CD8-positive, alpha-beta memory T cell (primary cell): Measurements from ENCODE around the gene SAMD4A. TPM values are rescaled to one million over a fixed set of nuclear protein-coding genes. Genes with fewer than 3 reads are reported as not detected.

Source experiments
- CTCF ChIA-PET: fragments of 350-600 bp; sonication (Branson Sonifier 250); formaldehyde crosslinking; loops from one replicate; lab custom pipeline; 2021; ENCODE audit warnings: antibody characterized with exemption; lab: Charles Lee
- POLR2A ChIA-PET: fragments of 350-600 bp; sonication (Branson Sonifier 250); formaldehyde crosslinking; loops from one replicate; lab custom pipeline; 2021; ENCODE audit warnings: antibody characterized with exemption; lab: Charles Lee
- DNase-seq, 5 donors: peaks; one replicate each; pipeline versions ENCODE4 v3.0.0 to v3.0.0-alpha.2; 2020 to 2022; ENCODE audit warnings: mixed read lengths in 1 of 5
- H3K27ac ChIP-seq: one replicate; pipeline ENCODE4 v1.7.0; 2013; ENCODE audit warnings: low read depth, mild to moderate bottlenecking, low read length, moderate library complexity
- H3K27me3 ChIP-seq: 2 replicates; pipeline ENCODE4 v1.7.0; 2013; ENCODE audit warnings: low read length, mild to moderate bottlenecking; ENCODE audit not compliant: insufficient read depth, poor library complexity, severe bottlenecking
- H3K36me3 ChIP-seq: 2 replicates; pipeline ENCODE4 v1.7.0; 2013; ENCODE audit warnings: mild to moderate bottlenecking, low read length, moderate library complexity; ENCODE audit not compliant: insufficient read depth
- H3K4me1 ChIP-seq: 2 replicates; pipeline ENCODE4 v1.7.0; 2013; ENCODE audit warnings: mild to moderate bottlenecking, low read length, moderate library complexity; ENCODE audit not compliant: insufficient read depth
- H3K4me3 ChIP-seq: 2 replicates; pipeline ENCODE4 v1.7.0; 2013; ENCODE audit warnings: mild to moderate bottlenecking, low read length
- H3K9me3 ChIP-seq: 2 replicates; pipeline ENCODE4 v1.7.0; 2013; ENCODE audit warnings: mild to moderate bottlenecking, low read length
- H3K27ac Mint-ChIP-seq, 8 donors: one replicate each; pipeline ENCODE4 v1.8.0; 2020 to 2021; ENCODE audit warnings: mixed read lengths in 8 of 8, mild to moderate bottlenecking in 6 of 8, inconsistent platforms in 3 of 8, moderate library complexity in 3 of 8
- H3K27me3 Mint-ChIP-seq, 2 donors: one replicate each; pipeline ENCODE4 v1.8.0; 2020 to 2021; ENCODE audit warnings: mixed read lengths in 2 of 2, mild to moderate bottlenecking in 1 of 2, moderate library complexity in 1 of 2
- H3K36me3 Mint-ChIP-seq, 3 donors: one replicate each; pipeline ENCODE4 v1.8.0; 2020 to 2021; ENCODE audit warnings: mixed read lengths in 3 of 3, inconsistent platforms in 1 of 3, mild to moderate bottlenecking in 1 of 3
- H3K4me1 Mint-ChIP-seq, 3 donors: one replicate each; pipeline ENCODE4 v1.8.0; 2020 to 2021; ENCODE audit warnings: mixed read lengths in 3 of 3, inconsistent platforms in 1 of 3, mild to moderate bottlenecking in 1 of 3
- H3K4me3 Mint-ChIP-seq, 7 donors: one replicate each; pipeline ENCODE4 v1.8.0; 2020 to 2021; ENCODE audit warnings: mixed read lengths in 7 of 7, mild to moderate bottlenecking in 6 of 7, moderate library complexity in 4 of 7, inconsistent platforms in 2 of 7
- H3K9me3 Mint-ChIP-seq, 5 donors: one replicate each; pipeline ENCODE4 v1.8.0; 2020 to 2022; ENCODE audit warnings: mixed read lengths in 5 of 5, mild to moderate bottlenecking in 3 of 5, moderate library complexity in 2 of 5, inconsistent platforms in 1 of 5
- polyA plus RNA-seq: library from polyadenylated mRNA; unstranded; fragments of 300-500 nt; fragmentation: Illumina TruSeq; gene quantifications from one replicate; pipeline ENCODE4 v1.2.3, GENCODE V29; 2021
- total RNA-seq, 2 experiments: library from RNA; stranded (reverse); gene quantifications; one replicate each; pipeline ENCODE4 v1.2.3, GENCODE V29; 2021

The SAMD4A gene
- total and polyA plus RNA-seq, 3 experiments from 2014 or later, result 2.4 to 2.7 TPM; not detected in 1

DNA sequence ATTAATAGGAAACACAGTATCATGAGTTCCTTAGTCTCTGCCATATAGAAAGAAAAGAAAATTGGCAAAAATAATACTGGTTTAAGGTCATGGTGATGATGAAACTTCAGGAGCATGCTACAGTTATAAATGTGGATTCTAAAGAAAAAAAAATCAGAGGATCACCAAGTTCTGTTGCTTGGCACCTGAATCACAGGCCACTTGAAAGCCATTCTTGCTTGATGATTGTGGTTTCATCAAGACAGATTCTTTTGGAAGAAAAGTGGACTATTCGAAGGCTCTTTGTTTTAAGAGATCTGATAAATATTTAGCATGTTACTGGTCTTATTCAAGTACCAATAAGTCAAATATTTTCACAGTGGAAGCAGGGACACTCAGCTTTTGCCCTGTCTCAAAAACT, 148.9 kb downstream of the SAMD4A start:
- Mint-ChIP-seq H3K27ac (no peak overlapping the region), H3K27me3 (peaks cover 9 to 23% of the 10 kb centered on the region in 2 donors), H3K36me3 (no peaks in the 10 kb centered on the region), H3K9me3 (no peaks in the 10 kb centered on the region), H3K4me1 (peaks cover 8 to 18% (median 15%) of the 10 kb centered on the region in 3 donors), H3K4me3 (no peak overlapping the region)
- Histone ChIP-seq H3K27me3 (no peaks in the 10 kb centered on the region), H3K9me3 (no peaks in the 10 kb centered on the region), H3K4me1 (no peaks in the 10 kb centered on the region), H3K27ac (no peak overlapping the region), H3K4me3 (no peak overlapping the region), H3K36me3 (no peaks in the 10 kb centered on the region)
- DNase-seq, result no peak
- ChIA-PET POLR2A (no interaction called here), CTCF (no interaction called here)

- DNase-seq, result no peak
- Histone ChIP-seq H3K4me3 (no peak overlapping the region), H3K27me3 (no peaks in the 10 kb centered on the region), H3K36me3 (no peaks in the 10 kb centered on the region), H3K4me1 (no peaks in the 10 kb centered on the region), H3K27ac (no peak overlapping the region), H3K9me3 (no peaks in the 10 kb centered on the region)
- no peak overlapping the region for H3K4me3 Mint-ChIP-seq
- H3K4me1 Mint-ChIP-seq, result peaks cover 0 to 11% (median 6%) of the 10 kb centered on the region in 3 donors
- CTCF ChIA-PET, result interaction anchor here (1.3 kb wide), 1 partner anchor 16 kb away, joined by 4 read pairs; no protein-coding TSS in a partner anchor
- H3K36me3 Mint-ChIP-seq, result no peaks in the 10 kb centered on the region
- H3K9me3 Mint-ChIP-seq, result no peaks in the 10 kb centered on the region
- POLR2A ChIA-PET, result no interaction called here
- peaks cover 9 to 29% of the 10 kb centered on the region in 2 donors for H3K27me3 Mint-ChIP-seq
- no peak overlapping the region for H3K27ac Mint-ChIP-seq
Measured at GRCh38 chr14:54716862-54717261, 149.9 kb downstream of the SAMD4A start.

GRCh38 chr14:54718046-54718445, 151.1 kb downstream of the SAMD4A start:
- no peak for DNase-seq
- CTCF ChIA-PET, result interaction anchor here (0.6 to 1.3 kb wide), 2 partner anchors 17 to 632 kb away, joined by 3 to 4 read pairs; no protein-coding TSS in a partner anchor
- no peaks in the 10 kb centered on the region for H3K9me3 Mint-ChIP-seq
- peaks cover 10 to 35% of the 10 kb centered on the region in 2 donors for H3K27me3 Mint-ChIP-seq
- no peaks in the 10 kb centered on the region for H3K36me3 ChIP-seq
- POLR2A ChIA-PET, result no interaction called here
- peaks cover 0 to 3% (median 0%) of the 10 kb centered on the region in 3 donors for H3K4me1 Mint-ChIP-seq
- no peaks in the 10 kb centered on the region for H3K36me3 Mint-ChIP-seq
- H3K4me3 ChIP-seq, result no peak overlapping the region
- no peak overlapping the region for H3K27ac ChIP-seq
- no peaks in the 10 kb centered on the region for H3K27me3 ChIP-seq
- no peaks in the 10 kb centered on the region for H3K9me3 ChIP-seq
- H3K27ac Mint-ChIP-seq, result no peak overlapping the region
- no peaks in the 10 kb centered on the region for H3K4me1 ChIP-seq
- H3K4me3 Mint-ChIP-seq, result no peak overlapping the region

- Histone ChIP-seq H3K9me3 (no peaks in the 10 kb centered on the region), H3K27ac (no peak overlapping the region), H3K36me3 (no peaks in the 10 kb centered on the region), H3K4me1 (no peaks in the 10 kb centered on the region), H3K27me3 (no peaks in the 10 kb centered on the region), H3K4me3 (no peak overlapping the region)
- Mint-ChIP-seq H3K9me3 (no peaks in the 10 kb centered on the region), H3K27me3 (peaks cover 10 to 41% of the 10 kb centered on the region in 2 donors), H3K4me1 (peaks cover 0 to 3% (median 0%) of the 10 kb centered on the region in 3 donors), H3K27ac (no peak overlapping the region), H3K36me3 (no peaks in the 10 kb centered on the region), H3K4me3 (no peak overlapping the region)
- no peak for DNase-seq
- ChIA-PET POLR2A (interaction anchor here (0.6 kb wide), 1 partner anchor 19 kb away, joined by 4 read pairs; no protein-coding TSS in a partner anchor), CTCF (no interaction called here)
Measured at GRCh38 chr14:54719406-54719805, 152.5 kb downstream of the SAMD4A start.

DNA sequence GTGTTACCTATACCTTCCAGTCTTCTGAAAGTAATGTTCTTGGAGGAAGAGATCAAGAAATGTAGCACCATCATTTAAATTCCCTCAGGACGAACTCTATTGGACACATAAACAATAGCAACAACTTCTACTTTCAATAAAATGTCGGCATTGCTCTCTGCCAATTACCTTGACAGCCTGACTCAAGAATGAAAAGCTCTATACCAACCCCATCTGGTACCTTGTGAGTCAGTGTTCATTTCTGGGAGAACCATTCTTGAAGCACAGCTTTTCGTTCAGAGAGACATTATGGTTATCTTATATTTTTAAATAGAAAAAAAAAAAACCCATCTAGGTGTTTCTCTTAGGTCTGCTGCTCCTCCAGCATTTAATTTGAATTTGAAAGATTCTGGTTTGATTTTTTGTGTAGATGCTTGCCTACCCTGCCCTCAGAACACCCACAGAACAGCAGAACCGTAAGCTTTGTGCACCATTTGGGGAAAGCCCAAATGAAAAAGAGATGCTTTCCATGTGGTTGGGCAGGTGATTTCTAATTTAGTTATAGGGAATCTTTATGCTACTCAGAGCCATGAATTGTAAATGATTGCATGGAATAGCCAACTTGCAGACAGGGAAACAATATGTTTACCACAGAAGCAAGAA, 156.0 kb downstream of the SAMD4A start:
- Histone ChIP-seq H3K4me1 (no peaks in the 10 kb centered on the region), H3K27me3 (no peaks in the 10 kb centered on the region), H3K4me3 (no peak overlapping the region), H3K27ac (no peak overlapping the region), H3K9me3 (no peaks in the 10 kb centered on the region), H3K36me3 (no peaks in the 10 kb centered on the region)
- CTCF ChIA-PET, result interaction anchor here (2.4 kb wide), 1 partner anchor 158 kb away, joined by 9 read pairs; no protein-coding TSS in a partner anchor
- Mint-ChIP-seq H3K36me3 (no peaks in the 10 kb centered on the region), H3K9me3 (no peaks in the 10 kb centered on the region), H3K27ac (no peak overlapping the region), H3K27me3 (peaks cover 12 to 62% of the 10 kb centered on the region in 2 donors), H3K4me3 (no peak overlapping the region), H3K4me1 (peaks cover 0 to 3% (median 0%) of the 10 kb centered on the region in 3 donors)
- POLR2A ChIA-PET, result no interaction called here
- no peak for DNase-seq

DNA sequence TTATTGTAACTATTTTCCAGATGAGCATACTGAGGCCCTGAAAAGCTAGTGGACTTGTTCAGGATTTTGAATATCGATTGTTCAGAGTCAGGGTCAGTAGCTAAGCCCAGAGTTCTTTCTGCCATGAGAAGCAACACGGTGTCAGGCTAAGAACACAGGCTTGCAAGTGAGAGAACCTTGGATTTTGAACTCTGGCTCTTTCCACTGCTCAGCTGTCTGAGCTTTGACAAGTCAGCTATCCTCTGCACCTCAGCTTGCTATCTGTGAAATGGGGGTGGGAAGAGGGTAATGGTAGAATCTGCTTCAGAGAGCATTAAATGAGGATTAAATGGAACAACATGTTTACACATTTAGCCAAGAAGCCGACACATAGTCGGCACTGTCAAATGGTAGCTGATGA, 157.2 kb downstream of the SAMD4A start:
- Histone ChIP-seq H3K9me3 (no peaks in the 10 kb centered on the region), H3K36me3 (no peaks in the 10 kb centered on the region), H3K27me3 (no peaks in the 10 kb centered on the region), H3K4me1 (no peaks in the 10 kb centered on the region), H3K27ac (no peak overlapping the region), H3K4me3 (no peak overlapping the region)
- POLR2A ChIA-PET, result no interaction called here
- CTCF ChIA-PET, result interaction anchor here (0.7 to 2.4 kb wide), 3 partner anchors 29 to 162 kb away, joined by 3 to 9 read pairs (median 3); no protein-coding TSS in a partner anchor
- peaks cover 13 to 65% of the 10 kb centered on the region in 2 donors for H3K27me3 Mint-ChIP-seq
- no peak overlapping the region for H3K27ac Mint-ChIP-seq
- peaks cover 0 to 3% (median 0%) of the 10 kb centered on the region in 3 donors for H3K4me1 Mint-ChIP-seq
- DNase-seq, result no peak
- no peaks in the 10 kb centered on the region for H3K9me3 Mint-ChIP-seq
- H3K36me3 Mint-ChIP-seq, result no peaks in the 10 kb centered on the region
- H3K4me3 Mint-ChIP-seq, result no peak overlapping the region

DNA sequence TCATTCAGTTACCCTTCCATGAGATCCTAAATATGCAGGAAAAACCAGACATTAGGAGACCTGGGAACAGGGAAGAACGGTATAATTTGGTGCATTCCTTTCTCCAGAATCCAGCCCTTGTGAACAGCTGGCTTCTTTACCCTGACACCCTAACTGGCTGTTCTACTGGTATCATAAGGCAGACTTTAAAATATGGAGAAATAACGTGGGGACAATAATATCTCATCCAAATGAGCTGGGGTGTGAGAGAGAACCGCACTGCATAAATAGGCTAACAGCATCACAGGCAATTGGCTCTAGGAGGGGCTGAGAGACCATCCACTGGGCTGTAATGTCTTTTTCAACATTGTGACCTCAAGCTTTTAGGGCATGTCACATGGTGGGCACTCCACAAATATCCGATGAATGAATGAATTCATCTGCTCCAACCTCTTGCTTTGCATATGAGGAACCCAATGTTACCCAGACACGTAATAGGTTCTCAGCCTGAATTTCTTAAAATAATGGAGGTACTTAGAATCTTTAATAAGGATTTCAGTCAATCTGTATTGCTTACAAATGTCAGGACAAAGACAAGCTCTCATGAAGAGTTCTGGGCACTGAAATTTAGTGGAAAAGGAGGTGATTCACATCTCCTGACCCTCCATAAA, 157.9 kb downstream of the SAMD4A start:
- Histone ChIP-seq H3K4me3 (no peak overlapping the region), H3K4me1 (no peaks in the 10 kb centered on the region), H3K36me3 (no peaks in the 10 kb centered on the region), H3K9me3 (no peaks in the 10 kb centered on the region), H3K27ac (no peak overlapping the region), H3K27me3 (no peaks in the 10 kb centered on the region)
- Mint-ChIP-seq H3K4me3 (no peak overlapping the region), H3K36me3 (no peaks in the 10 kb centered on the region), H3K4me1 (peaks cover 2 to 7% (median 5%) of the 10 kb centered on the region in 3 donors), H3K27me3 (peaks cover 15 to 59% of the 10 kb centered on the region in 2 donors), H3K27ac (no peak overlapping the region), H3K9me3 (no peaks in the 10 kb centered on the region)
- DNase-seq, result no peak
- CTCF ChIA-PET, result interaction anchor here (0.7 to 1.3 kb wide), 2 partner anchors 29 to 163 kb away, joined by 3 read pairs; no protein-coding TSS in a partner anchor
- POLR2A ChIA-PET, result no interaction called here

DNA sequence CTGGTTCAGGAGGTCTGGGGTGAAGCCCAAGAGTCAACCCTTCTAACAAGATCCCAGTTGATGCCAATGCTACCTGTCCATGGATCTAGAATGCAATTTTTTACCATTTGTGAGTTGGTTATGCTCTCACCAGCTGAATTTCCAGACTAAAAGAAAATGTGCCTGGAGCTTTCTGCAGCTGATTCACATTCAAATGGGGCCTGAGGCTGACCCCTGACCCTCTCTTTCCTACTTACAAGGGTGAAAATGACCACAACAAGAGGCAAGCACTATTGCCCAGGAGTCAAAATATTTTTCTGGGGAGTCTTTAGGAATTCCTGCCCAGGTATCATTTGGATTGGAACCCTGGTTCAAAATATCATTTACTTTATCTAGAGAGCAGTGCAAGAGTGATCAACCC, 159.1 kb downstream of the SAMD4A start:
- Mint-ChIP-seq H3K27me3 (peaks cover 15 to 54% of the 10 kb centered on the region in 2 donors), H3K27ac (no peak overlapping the region), H3K36me3 (no peaks in the 10 kb centered on the region), H3K4me3 (no peak overlapping the region), H3K9me3 (no peaks in the 10 kb centered on the region), H3K4me1 (peaks cover 11 to 17% (median 15%) of the 10 kb centered on the region in 3 donors)
- no peaks in the 10 kb centered on the region for H3K9me3 ChIP-seq
- H3K27me3 ChIP-seq, result no peaks in the 10 kb centered on the region
- ChIA-PET POLR2A (no interaction called here), CTCF (interaction anchor here (1.0 kb wide), 1 partner anchor 16 kb away, joined by 3 read pairs; no protein-coding TSS in a partner anchor)
- no peaks in the 10 kb centered on the region for H3K4me1 ChIP-seq
- H3K4me3 ChIP-seq, result no peak overlapping the region
- H3K27ac ChIP-seq, result no peak overlapping the region
- DNase-seq, result no peak
- no peaks in the 10 kb centered on the region for H3K36me3 ChIP-seq
